Psoas muscle (tissue), 8 donors: ENCODE data around the gene LEFTY1. TPM values are rescaled to one million over a fixed set of nuclear protein-coding genes. Genes with fewer than 3 reads are reported as not detected.

Source experiments
- ATAC-seq, 4 donors: fragments of 200-7000 bp; cut with Tn5 transposase; one replicate each; pipeline ENCODE4 v1.9.1; 2020; ENCODE audit warnings: moderate library complexity in 3 of 4, mild to moderate bottlenecking in 2 of 4
- DNase-seq, 2 donors: peaks; one replicate each; pipeline ENCODE4 v3.0.0-alpha.2; 2020
- H3K27ac ChIP-seq: fragments of 200-600 bp; one replicate; pipeline ENCODE4 v1.8.0; 2022
- H3K27me3 ChIP-seq, 3 donors: fragments of 200-600 bp in 1 of 3; one replicate each; pipeline versions ENCODE4 v1.6.1 to v1.8.0; 2013 to 2022; ENCODE audit warnings: low read length in 2 of 3, mild to moderate bottlenecking in 2 of 3, moderate library complexity in 1 of 3; ENCODE audit not compliant: insufficient read depth in 3 of 3
- H3K36me3 ChIP-seq, 2 donors: fragments of 200-600 bp in 1 of 2; one replicate each; pipeline versions ENCODE4 v1.6.1 to v1.8.0; 2013 to 2022; ENCODE audit warnings: low read depth in 1 of 2, mild to moderate bottlenecking in 1 of 2, moderate library complexity in 1 of 2; ENCODE audit not compliant: insufficient read depth in 1 of 2
- H3K4me1 ChIP-seq: fragments of 200-600 bp; one replicate; pipeline ENCODE4 v1.8.0; 2022
- H3K4me3 ChIP-seq: fragments of 200-600 bp; one replicate; pipeline ENCODE4 v1.8.0; 2022; ENCODE audit warnings: mild to moderate bottlenecking
- H3K9me3 ChIP-seq: fragments of 200-600 bp; one replicate; pipeline ENCODE4 v1.8.0; 2022
- WGBS, 3 donors: extraction: QIAGEN DNeasy Blood & Tissue Kit; methylation state at CpG; one replicate each; pipeline versions ENCODE4 v1.1.6 to v1.1.7; 2013; 5-methylcytosine and 5-hydroxymethylcytosine counted together
- intact Hi-C, 2 donors: fragments of 100-400 bp; cut with DNase I; formaldehyde crosslinking; loops; one replicate each; pipeline versions ENCODE4 v1.11.0 to v1.14.2; 2022
- polyA plus RNA-seq, 3 donors: library from polyadenylated mRNA; stranded (reverse); fragments of 200-250 nt; gene quantifications; one replicate each; pipeline ENCODE4 v1.2.3, GENCODE V29; 2013
- total RNA-seq, 4 donors: library from RNA; stranded (reverse); fragmentation: NEBNext Ultra II Directional in 2 of 4; extraction: Animal tissue kit (Norgen Biotek cat#: 25700) in 2 of 4; gene quantifications; one replicate each; pipeline versions ENCODE4 v1.2.1 to v1.2.4, GENCODE V29; 2021 to 2023
- TF ChIP-seq, protein P1 (sequence below): fragments of 200-600 bp; IDR thresholded peaks from one replicate; pipeline ENCODE4 v1.8.0; 2022; ENCODE audit warnings: antibody characterized with exemption
- donor health status: healthy with polysubstance abuse.
- donor health status: DM: no; HTN: no; CAD: no; lungs with moderate emphysema.
- donor health status: Bipolar disorder and iron deficiency.
- donor health status: healthy.
- donor health status: DM: yes; HTN: yes; CAD: no.
- donor health status: DM: no; HTN: no; CAD: no.
- donor health status: DM: no; HTN: no; CAD: no.
- donor health status: DM: yes; HTN: yes; CAD: no.

LEFTY1 gene
- total and polyA plus RNA-seq, 7 donors, result 0.08 to 0.26 (median 0.13) TPM; not detected in 4

DNA sequence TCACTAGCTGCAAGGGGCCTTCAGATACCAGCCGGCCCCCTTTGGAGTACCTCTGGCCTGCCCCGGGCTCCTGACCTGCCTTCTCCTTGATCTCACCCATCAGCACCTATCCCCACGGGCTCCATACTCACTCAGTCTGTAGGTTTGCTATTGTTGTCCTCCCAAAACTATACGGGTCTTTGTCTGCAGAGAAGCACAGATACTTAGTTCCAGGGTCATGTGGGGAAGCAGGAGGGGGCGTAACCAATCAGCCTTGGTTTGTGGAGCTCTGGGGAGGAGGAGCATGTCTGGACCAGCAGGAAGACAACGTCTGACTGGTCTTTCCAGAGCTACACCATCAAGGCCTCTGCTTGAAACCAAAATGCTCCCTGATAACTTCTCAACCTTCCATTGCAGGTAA lies 22.0 kb downstream of the LEFTY1 start:
- no peaks in the 10 kb centered on the region for H3K4me1 ChIP-seq
- no peak overlapping the region for H3K4me3 ChIP-seq
- no peaks in the 10 kb centered on the region for H3K27me3 ChIP-seq
- H3K9me3 ChIP-seq, result no peaks in the 10 kb centered on the region
- TF ChIP-seq, protein P1, sequence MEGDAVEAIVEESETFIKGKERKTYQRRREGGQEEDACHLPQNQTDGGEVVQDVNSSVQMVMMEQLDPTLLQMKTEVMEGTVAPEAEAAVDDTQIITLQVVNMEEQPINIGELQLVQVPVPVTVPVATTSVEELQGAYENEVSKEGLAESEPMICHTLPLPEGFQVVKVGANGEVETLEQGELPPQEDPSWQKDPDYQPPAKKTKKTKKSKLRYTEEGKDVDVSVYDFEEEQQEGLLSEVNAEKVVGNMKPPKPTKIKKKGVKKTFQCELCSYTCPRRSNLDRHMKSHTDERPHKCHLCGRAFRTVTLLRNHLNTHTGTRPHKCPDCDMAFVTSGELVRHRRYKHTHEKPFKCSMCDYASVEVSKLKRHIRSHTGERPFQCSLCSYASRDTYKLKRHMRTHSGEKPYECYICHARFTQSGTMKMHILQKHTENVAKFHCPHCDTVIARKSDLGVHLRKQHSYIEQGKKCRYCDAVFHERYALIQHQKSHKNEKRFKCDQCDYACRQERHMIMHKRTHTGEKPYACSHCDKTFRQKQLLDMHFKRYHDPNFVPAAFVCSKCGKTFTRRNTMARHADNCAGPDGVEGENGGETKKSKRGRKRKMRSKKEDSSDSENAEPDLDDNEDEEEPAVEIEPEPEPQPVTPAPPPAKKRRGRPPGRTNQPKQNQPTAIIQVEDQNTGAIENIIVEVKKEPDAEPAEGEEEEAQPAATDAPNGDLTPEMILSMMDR, result no peak
- intact Hi-C loops, result no loop called here
- no peak for ATAC-seq
- no peak overlapping the region for H3K27ac ChIP-seq
- peaks cover 6 to 99% of the 10 kb centered on the region in 2 donors for H3K36me3 ChIP-seq
- 58 to 75% (median 72%) methylated on average over 6 of the region's 6 CpGs for WGBS, 3 donors
- DNase-seq, result no peak

DNA sequence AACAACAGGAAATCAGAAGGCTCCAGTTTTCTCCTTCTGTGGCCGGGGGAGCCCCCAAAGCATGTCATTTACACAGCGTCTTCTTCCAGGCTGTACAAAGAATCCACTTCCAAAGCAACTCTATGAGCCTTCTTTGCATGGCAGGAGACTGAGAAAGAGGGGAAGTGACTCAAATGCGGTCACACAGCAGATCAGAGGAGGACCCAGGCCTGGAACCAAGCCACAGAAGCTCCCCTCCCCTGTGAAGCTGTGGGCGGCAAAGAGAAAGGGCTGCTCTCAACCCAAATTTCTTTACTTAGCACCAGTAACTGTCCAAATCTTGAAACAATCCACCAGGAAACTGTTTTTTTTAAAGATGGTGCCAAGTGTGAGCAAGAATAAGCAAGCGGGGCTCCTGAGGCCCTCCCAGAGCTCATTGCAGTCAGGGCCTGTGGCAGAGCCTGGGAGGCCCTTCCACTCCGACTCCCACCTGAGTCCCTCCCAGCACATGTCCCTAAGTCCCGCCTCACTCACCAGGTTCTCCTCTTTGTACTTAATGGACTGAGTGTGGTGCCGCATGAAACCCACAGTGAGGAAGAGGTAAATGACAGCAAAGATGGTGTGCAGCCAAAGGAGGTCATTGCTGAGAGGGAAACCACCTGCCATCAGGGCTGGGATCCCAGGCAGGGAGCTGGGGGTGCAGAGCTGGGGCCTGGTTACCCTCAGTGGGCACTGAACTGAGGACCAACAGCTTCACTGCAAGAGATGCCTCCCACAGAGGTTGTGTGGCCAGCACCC lies 22.7 kb downstream of the LEFTY1 start:
- Histone ChIP-seq H3K27me3 (no peaks in the 10 kb centered on the region), H3K4me3 (no peak overlapping the region), H3K4me1 (no peaks in the 10 kb centered on the region), H3K36me3 (peaks cover 6 to 99% of the 10 kb centered on the region in 2 donors), H3K27ac (no peak overlapping the region), H3K9me3 (no peaks in the 10 kb centered on the region)
- intact Hi-C loops, result no loop called here
- peak in 1 of 2 donors; percentile 50 for DNase-seq
- peak in 1 of 4 donors; percentile 21 for ATAC-seq
- TF ChIP-seq, protein P1, result no peak
- 84 to 93% (median 85%) methylated on average over 8 of the region's 8 CpGs for WGBS, 3 donors

DNA sequence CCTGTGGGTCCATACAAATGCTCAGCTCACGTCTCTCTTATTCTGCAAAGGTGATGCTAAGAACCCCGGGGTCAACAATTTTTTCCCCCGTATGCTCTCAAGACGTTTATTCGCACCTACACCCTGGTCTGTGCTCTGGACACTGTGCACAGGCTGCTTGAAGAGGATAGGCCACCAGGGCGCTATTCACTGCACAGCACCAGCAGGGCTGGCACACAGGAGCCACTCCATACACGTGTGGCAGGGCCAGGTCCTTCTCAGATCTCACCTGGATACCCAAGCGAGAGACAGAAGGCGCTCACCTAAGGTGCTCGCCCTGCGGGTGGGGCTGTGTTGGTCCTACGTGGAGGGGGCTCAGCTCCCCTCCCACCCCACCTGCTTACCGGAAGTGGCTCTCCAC lies 23.4 kb downstream of the LEFTY1 start:
- no peak overlapping the region for H3K27ac ChIP-seq

DNA sequence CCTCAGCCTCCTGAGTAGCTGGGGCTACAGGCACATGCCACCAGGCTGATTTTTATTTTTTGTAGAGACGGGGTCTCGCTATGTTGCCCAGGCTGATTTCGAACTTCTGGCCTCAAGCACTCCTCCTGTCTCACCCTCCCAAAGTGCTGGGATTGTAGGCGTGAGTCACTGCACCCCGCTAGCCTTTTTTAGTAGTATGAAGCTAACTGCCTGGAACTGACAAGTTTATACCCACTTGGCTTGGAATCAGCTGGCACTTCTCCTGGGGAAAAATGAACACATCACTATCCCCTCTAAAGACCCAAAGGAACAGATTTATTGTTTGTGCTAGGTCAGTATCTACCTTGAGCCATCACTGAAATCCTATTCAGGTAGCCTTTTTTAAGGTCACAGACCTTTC lies 25.8 kb downstream of the LEFTY1 start:
- TF ChIP-seq, protein P1, result no peak
- no peak for DNase-seq
- H3K27me3 ChIP-seq, result no peaks in the 10 kb centered on the region
- H3K9me3 ChIP-seq, result no peaks in the 10 kb centered on the region
- intact Hi-C loops, result no loop called here
- H3K4me3 ChIP-seq, result no peak overlapping the region
- WGBS, 3 donors, result 89 to 92% (median 91%) methylated on average over 5 of the region's 5 CpGs
- H3K4me1 ChIP-seq, result no peaks in the 10 kb centered on the region
- peaks cover 6 to 98% of the 10 kb centered on the region in 2 donors for H3K36me3 ChIP-seq
- no peak overlapping the region for H3K27ac ChIP-seq
- no peak for ATAC-seq

More for the DNA sequence above, 23.4 kb downstream of the LEFTY1 start:
- Histone ChIP-seq H3K9me3 (no peaks in the 10 kb centered on the region), H3K4me3 (no peak overlapping the region), H3K4me1 (no peaks in the 10 kb centered on the region), H3K27me3 (no peaks in the 10 kb centered on the region), H3K36me3 (peaks cover 6 to 99% of the 10 kb centered on the region in 2 donors)
- TF ChIP-seq, protein P1, result no peak
- DNase-seq (peak in 1 of 2 donors; percentile 39), ATAC-seq (no peak)
- intact Hi-C loops, result no loop called here
- 84 to 86% (median 85%) methylated on average over 13 of the region's 13 CpGs for WGBS, 3 donors
